DMS53 treated with DMSO at 0.1 percent for 48 hours (cell line): Measurements from ENCODE around the gene DNAJA2.
A peak's percentile ranks its signal among the peaks of the same experiment; 100 is the strongest.
"Not testable (repeated sequence)": the region's sequence is repeated elsewhere in the genome, so short reads cannot be mapped to it uniquely, and the experiment has no call there.

Experiments used
- DNase-seq: peaks from one replicate; lab custom pipeline; 2025; ENCODE audit not compliant: unreplicated experiment; lab: John Stamatoyannopoulos, UW

The DNAJA2 gene

DNA sequence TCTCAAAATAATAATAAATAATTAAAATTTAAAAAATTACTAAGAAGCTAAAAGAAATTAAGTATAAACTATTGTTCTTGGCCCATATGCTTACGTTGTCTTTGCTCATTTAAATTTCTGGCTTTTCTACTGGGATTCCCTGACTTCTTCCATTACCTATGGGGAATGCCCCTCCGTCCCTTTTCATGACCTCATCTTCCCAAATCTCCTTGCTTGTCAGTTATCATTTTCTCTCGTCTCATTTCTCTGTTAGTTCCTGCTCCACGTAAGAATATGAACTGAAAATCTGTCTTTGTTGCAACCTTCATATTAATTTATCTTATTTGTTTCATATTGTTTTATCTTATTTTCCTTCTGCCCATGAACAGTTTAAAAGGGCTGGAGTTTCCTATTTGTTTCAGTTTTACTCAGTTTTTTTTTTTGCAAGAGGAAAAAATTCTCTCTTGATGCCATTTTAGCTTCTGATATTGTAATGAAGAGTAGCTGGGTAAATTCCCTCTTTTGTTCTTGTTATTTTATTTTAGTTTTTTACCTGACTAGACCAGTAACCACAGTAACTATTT, 2.5 kb upstream of the DNAJA2 start:
- DNase-seq: no peak

- no peak for DNase-seq
These were observed 1.7 kb upstream of the DNAJA2 start for GRCh38 chr16:46975165-46975564.

DNA sequence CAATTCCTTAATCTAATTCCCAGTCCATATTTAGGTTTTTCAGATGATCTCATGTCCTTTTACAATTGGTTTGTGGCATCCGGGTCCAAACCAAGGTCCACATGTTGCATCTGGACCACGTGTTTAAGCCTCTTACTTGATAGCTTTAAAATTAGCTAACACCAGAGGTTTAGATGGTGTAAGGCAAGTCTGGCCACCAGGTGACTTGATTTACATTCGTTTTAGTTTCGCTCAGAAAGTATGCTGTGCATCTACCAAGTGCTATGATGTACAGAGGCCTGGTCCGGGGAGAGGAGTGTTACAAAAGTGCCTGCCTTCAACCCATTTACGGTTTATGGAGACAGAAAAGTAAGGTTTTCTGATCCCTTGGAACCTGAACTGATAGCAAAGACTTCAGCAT, 878 bp upstream of the DNAJA2 start:
- DNase-seq: no peak

DNA sequence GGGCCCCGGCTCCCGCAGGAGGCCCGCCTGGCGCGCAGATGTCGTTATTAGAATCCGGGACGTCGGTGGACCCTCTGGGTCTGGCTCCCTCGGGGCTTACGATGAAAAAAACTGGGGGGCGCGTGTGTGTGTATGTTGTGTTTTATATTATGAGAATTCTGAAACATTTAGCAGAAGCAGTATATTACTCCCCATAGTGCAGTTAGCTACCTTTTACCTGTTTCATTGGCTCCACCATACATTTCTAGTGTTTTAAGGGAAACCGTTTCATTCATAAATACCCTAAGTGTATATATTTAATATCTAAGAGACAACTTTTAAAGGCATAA, 486 bp upstream of the DNAJA2 start:
- no peak for DNase-seq

DNA sequence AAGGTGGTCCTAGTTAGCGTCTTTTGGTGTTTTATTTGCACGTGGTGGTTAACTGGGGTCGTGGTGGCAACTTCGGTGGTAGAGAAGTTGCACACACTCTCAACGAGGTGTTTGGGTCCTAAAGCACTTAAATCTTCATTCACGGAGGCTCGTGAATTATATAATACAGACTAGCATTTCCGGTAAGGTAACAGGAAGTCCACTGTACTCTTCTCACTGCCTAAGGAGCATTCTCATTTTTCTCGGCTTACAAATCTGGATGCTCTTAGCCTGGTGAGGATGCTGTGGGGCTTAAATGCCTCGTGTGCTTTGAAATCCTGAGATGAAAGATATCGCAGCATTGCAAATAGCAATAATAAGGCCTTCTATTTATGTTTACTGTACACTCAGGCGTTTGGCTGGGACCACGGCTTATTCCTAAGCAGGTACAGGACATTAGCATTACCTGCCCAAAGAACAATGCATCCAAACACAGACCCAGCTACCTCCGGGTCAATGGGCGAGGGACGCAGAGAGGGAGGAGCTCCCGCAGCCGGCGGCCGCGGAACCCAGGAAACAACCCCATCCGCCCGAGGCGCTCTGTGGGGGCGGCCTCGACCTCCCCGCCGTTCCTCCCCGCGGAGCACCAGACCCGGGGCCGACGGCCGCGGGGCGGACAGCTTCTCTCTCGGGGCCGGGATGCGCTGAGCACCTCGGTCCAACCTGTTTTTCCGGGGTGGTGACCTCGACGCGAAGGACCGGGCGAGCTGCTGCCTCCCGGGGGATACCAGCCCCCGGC, 856 bp downstream of the DNAJA2 start:
- peak; percentile 66 for DNase-seq

DNA sequence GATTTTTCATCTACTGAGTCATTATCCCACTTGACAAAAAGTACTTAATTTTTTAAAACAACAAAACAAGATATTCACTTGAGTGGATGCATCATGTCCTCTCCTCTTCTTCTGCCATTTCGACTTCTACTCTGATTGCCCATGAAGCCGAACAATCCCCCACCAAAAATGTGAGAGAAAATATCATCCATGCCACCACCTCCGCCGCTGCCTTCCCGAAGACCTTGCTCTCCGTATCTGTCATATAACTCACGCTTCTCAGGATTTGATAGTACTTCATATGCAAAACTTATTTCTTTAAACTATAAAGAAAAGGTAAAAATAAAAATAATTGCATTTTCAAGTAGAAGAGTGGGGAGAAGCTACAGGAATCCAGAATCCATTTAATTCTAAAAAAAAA, 2.2 kb downstream of the DNAJA2 start:
- no peak for DNase-seq

DNA sequence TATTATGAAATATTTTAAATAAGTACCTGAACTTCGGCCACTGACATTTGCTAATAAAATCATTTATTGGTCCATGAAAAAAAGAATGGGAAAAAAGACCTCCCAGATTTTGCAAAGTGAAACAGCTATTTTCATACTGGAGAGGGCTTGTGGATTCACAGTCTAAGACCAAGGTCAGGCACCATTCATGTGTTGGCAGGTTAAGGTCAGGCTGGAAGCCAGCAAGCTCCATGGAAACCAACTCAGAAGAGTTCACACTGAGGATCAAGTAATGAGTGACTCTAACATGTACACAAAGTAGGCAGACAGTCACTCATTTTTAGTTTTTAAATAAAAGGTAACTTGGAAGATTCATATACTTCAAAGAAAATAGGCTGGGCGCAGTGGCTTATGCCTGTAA, 3.4 kb downstream of the DNAJA2 start:
- DNase-seq: no peak

DNA sequence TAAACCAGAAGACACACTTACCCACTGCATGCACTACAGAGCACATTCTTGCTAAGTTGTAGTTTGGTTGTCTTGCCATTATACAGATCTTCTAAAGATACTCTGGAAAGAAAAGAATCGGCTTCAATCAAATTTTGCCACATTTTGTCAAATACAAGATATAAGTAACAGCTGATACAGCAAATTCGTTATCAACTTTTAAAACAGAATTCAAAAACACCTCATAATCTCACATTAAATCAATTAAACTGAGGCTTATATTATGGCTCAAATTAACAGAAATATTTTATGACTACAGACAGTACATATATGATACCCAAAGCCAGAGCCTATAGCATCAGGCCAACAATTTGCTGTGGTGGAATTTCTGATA, 5.4 kb downstream of the DNAJA2 start:
- DNase-seq: no peak

DNA sequence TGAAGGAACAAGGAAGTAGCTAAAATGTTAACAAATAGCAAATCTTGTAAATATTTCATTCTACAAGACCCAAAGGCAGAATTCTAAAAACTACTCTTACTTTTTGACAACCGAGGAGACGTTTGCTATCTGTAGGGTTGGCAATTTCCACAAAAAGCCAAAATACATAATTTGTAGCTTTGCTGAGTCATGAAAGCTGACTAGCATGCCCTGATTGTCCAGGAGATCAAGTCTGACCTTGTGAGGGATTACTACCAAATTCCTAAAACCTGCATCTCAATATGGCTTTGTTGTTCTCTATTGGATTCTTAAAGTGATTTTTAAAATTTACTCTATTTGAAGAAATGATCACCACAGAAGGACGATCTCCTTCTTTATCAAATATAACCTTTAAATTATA, 10.8 kb downstream of the DNAJA2 start:
- no peak for DNase-seq

- DNase-seq: no peak
These were observed 11.8 kb downstream of the DNAJA2 start for GRCh38 chr16:46961373-46962353.

GRCh38 chr16:46954562-46954961, 18.9 kb downstream of the DNAJA2 start:
- DNase-seq: peak; percentile 78

DNA sequence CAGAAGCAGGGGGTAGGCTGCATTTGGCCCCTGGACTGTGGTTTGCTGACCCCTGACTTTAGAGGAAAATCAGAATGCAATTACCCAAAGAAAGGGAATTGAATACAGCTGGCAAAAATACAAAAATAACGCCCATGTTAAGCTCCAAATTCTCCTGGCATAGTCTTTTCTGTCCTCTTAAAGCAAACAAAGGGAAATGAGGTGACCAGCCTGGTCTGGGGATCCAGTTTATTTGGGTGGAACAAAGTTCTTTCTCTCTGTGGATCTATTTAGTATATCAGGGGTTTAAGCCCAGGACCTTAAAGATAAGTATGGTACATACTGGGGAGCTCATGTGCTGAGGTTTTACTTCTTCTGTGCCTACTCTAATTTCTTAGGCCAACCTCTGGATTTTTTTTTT, 23.5 kb downstream of the DNAJA2 start:
- DNase-seq: no peak

DNA sequence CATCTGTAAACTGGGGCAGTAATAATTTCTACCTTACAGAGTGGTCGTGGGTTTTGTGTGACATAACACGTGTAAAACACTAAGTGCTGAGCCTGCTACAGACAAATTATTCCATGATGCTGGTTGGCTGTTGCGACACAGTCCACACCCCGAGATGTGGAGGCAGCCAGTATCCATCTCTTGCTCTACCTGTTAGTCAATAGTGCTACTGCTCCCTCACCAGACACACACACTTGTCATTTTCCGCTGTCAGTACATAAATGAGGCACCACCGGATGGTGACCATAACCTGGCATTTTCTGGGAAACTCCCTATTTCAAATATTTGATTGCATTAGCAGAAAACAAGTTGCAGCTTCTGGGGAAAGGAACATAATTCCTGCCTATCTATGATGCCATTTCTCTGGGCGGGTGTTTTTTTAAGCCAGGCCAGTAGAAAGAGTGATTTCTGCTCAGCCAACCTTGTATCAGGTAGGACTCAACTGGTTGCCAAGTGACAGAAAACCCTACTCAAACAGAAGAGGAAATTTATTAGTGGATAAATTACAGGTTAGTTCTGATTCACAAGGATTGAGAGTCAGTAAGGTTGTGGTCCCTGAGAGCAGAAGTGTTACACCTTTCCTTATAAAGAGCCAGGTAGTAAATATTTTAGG, 24.1 kb downstream of the DNAJA2 start:
- DNase-seq: no peak

GRCh38 chr16:46948548-46949166, 24.8 kb downstream of the DNAJA2 start:
- DNase-seq: no peak

- DNase-seq: peak; percentile 7
These were observed 25.4 kb downstream of the DNAJA2 start for GRCh38 chr16:46947900-46948547.

DNA sequence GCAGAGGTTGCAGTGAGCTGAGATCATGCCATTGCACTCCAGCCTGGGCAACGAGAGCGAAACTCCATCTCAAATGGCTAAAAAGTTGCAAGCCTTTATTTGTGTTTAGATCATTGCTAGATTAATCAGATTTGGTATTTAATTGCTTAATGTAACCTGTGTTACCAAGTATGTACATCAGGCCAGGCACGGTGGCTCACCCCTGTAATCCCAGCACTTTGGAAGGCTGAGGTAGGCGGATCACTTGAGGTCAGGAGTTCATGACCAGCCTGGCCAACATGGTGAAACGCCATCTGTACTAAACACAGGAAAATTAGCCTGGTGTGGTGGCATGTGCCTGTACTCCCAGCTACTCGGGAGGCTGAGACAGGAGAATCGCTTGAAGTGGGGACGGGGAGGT, 28.8 kb downstream of the DNAJA2 start:
- DNase-seq: not testable (repeated sequence)

GRCh38 chr16:46937536-46937935, 35.9 kb downstream of the DNAJA2 start:
- no peak for DNase-seq

- no peak for DNase-seq
These were observed 40.7 kb downstream of the DNAJA2 start for GRCh38 chr16:46932802-46933201.

GRCh38 chr16:46930861-46931260, 42.6 kb downstream of the DNAJA2 start:
- DNase-seq: no peak
